ENCODE data around the gene LRRIQ3.

DNA sequence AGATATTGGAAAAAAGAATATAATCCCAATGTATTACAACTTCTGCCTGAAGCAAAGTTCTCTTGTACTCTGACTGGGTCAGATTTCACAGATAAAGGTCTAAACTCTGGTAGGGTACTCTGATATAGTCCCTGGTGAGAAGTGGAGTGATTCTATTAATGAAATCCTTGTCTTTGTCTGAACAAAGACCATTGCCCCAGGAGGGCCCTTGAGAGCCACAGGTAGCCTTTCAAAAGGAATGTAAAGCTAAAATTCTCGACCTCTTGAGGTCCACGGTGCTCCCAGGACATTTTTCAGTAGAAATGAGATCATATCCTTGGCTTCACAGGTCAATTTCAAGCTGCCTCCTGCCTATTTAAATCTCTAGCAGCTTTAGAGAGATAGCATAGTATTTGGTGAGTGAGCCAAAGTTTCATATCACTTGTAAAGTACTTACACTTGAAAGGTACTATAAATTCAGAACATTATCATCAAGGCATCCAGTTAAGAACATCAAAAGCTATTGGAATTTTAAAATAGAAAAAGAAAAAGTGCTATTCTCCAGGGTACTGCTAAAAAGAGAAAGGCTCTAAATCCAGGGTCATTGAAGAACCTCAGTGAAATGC, 47.3 kb upstream of the LRRIQ3 start:
- TF ChIP-seq, protein P1, sequence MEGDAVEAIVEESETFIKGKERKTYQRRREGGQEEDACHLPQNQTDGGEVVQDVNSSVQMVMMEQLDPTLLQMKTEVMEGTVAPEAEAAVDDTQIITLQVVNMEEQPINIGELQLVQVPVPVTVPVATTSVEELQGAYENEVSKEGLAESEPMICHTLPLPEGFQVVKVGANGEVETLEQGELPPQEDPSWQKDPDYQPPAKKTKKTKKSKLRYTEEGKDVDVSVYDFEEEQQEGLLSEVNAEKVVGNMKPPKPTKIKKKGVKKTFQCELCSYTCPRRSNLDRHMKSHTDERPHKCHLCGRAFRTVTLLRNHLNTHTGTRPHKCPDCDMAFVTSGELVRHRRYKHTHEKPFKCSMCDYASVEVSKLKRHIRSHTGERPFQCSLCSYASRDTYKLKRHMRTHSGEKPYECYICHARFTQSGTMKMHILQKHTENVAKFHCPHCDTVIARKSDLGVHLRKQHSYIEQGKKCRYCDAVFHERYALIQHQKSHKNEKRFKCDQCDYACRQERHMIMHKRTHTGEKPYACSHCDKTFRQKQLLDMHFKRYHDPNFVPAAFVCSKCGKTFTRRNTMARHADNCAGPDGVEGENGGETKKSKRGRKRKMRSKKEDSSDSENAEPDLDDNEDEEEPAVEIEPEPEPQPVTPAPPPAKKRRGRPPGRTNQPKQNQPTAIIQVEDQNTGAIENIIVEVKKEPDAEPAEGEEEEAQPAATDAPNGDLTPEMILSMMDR (conservative IDR thresholded peaks at IDR 0.05; ENCODE audit: low read length) = no peak
- TF ChIP-seq EZH2phosphoT487 (IDR thresholded peaks at IDR 0.05; ENCODE audit: borderline replicate concordance, low read depth, low read length) = no peak

Data from OCI-LY7 (cell line).